GM18526 (cell line): ENCODE measurements around the gene C6orf163.

Experiments
- POLR2A ChIP-seq: IDR thresholded peaks from 3 replicates; pipeline ENCODE4 v1.6.1; 2011; ENCODE audit not compliant: insufficient read length; ENCODE audit errors: extremely low read depth

Gene C6orf163

DNA sequence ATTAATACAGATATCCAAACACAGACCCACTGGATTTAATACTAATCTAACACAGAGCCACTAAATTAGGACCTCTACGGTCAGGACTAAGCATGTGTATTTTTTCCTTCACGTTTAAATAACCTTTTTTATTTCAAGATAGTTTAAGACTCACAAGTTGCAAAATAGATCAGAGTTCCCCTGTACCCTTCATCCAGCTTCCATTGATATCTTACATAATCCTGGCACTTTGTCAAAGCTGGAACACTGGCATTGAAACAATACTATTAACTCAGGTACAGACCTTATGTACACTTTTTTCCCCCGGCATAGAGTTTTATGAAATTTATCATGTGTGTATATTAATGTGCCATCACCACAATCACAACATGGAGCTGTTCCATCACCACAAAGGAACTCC lies 2.1 kb downstream of the C6orf163 start:
- no peak for TF ChIP-seq POLR2A

DNA sequence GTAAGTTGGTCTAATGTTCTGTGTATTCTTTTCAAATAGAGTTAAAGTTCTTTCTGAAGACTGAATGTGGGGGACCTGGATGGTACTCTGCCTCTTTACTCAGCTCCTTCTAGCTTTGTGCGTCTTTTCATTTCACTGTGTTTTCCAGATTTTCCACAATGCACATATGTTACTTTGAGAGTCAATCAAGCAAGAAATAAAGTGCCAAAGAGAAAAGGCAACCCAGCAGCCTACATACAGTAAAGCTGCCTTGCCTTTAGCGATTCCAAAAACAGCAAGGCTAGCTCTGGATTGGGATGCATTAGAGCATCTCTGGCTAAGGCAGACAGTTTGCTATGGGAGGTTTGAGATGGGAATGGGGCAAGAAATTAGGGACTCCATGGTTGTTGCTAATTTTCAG lies 5.3 kb downstream of the C6orf163 start:
- no peak for TF ChIP-seq POLR2A

DNA sequence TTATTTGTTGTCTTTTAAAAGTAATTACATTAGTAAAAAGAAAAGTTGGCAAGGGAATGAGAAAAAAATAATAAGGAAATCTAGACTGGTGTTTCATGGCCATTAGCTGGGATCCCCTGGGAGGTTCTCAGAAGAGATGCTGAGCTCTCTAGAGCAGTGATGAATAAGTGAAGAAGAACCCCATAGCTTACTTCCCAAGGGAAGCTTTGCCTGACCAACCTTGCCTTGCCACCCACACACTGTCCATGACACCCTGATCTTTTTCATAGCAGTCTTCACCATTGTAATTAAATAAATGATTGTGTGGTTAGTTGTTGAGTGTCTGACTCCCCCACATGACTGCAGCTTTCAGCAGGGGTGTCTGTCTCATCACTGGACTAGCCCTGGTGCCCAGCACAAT lies 5.9 kb downstream of the C6orf163 start:
- no peak for TF ChIP-seq POLR2A

DNA sequence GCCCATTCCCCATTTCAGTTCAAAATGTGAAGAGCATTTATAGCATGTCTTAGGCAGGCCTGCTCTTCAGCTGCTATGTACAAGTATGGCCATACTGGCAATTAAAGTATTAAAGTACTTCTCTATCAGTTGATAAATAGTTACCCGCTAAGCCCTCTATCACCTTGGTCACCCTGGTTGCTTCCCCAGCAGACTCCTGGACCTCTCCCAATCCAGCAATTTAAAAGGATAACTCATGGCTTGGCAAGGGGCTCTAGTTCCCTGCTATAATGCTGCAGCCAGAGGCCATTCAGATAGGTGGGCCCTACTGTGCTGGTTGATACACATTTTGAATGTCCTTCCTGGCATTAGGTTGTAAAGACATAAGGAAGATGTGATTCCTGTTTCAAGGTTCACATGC lies 7.0 kb downstream of the C6orf163 start:
- TF ChIP-seq POLR2A: no peak

- no peak for TF ChIP-seq POLR2A
These were observed 11.6 kb downstream of the C6orf163 start for GRCh38 chr6:87356181-87356580.

- TF ChIP-seq POLR2A: no peak
These were observed 13.0 kb downstream of the C6orf163 start for GRCh38 chr6:87357479-87358196.

- TF ChIP-seq POLR2A: no peak
These were observed 20.1 kb downstream of the C6orf163 start for GRCh38 chr6:87364602-87365252.

DNA sequence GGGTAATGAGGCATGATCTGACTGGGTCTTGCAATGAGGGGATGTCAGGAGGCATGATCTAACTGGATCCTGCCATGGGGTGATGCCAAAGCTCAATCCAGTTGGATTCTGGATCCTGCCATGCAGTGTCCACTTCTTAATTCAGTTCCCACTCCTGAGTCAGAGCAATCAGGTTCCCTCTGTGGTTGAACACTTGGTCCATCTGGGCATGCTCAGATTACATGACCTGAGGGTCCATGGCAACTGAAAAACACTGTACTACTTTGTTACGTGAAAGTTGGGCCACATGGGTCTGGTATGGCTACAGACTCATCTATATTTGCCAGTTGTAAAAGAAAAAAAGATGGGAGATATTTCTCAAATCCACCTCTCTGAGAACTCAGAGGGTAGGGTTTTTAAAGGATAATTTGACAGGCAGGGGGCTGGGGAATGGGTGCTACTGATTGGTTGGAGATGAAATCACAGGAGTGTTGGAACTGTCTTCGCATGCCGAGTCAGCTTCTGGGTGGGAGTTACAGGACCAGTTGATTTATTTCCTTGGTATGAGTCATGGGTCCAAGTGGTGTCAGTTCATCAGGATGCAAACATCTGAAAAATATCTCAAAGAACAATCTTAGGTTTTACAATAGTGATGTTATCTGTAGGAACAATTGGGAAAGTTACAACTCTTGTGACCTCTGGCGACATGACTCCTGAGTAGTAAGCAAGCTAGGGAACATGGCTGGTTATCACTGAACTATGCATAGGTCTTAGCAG lies 21.6 kb downstream of the C6orf163 start:
- TF ChIP-seq POLR2A: no peak

- no peak for TF ChIP-seq POLR2A
These were observed 22.3 kb downstream of the C6orf163 start for GRCh38 chr6:87366899-87367298.

DNA sequence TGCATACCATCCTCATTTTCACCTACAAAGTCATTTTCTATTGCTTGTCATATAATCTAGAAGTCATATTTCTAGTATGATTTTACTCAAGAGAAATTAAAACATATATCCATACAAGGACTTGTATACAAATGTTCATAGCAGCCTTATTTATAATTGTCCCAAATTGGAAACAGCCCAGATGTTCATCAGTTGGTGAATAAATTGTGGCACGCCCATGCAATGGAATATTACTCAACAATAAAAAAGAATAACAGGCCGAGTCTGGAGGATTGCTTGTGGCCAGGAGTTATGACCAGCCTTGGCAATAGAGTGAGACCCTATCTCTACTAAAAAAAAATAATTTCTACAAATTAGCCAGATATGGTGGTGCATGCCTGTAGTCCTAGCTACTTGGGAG lies 28.8 kb downstream of the C6orf163 start:
- TF ChIP-seq POLR2A: no peak

DNA sequence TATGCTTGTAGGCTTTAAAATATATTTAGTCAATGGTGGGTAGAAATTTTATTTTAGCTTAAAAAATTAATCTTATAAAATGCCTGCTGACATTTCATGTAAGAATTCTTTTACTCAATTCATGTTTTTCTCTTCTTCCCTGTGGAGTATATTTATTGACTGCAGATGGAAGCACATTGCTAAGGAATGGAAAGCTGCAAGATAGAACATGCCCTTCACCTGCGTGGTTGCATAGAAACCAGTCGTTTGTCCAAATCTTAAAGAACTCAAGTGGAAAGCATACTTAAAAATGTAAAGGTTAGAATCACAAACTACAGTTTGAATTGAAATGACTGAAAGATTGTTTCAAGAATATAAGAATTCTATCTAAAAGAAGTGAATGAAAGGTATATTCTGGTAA lies 30.7 kb downstream of the C6orf163 start:
- no peak for TF ChIP-seq POLR2A

- no peak for TF ChIP-seq POLR2A
These were observed 32.0 kb downstream of the C6orf163 start for GRCh38 chr6:87376643-87377042.

GRCh38 chr6:87378947-87379346 lies 34.3 kb downstream of the C6orf163 start:
- no peak for TF ChIP-seq POLR2A

GRCh38 chr6:87382861-87383260 lies 38.2 kb downstream of the C6orf163 start:
- no peak for TF ChIP-seq POLR2A

DNA sequence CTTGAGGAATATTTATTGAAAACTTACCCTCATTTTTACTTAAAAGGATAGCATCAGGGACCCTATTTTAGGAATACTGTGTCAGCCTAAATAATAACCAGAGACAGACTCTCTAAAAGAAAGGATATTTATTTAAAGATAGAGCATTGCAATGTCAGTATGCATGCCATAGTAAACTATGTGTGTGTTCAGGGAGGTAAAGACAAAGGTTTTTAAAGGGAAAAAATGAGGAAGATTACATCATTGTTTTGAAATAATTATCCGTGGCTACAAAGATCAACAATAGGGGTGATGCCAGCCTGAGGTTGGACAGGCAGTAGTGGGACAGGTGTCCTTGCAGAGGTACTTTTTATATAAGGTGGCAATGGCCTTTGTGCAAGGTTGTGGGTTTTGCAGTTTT lies 39.4 kb downstream of the C6orf163 start:
- TF ChIP-seq POLR2A: no peak

DNA sequence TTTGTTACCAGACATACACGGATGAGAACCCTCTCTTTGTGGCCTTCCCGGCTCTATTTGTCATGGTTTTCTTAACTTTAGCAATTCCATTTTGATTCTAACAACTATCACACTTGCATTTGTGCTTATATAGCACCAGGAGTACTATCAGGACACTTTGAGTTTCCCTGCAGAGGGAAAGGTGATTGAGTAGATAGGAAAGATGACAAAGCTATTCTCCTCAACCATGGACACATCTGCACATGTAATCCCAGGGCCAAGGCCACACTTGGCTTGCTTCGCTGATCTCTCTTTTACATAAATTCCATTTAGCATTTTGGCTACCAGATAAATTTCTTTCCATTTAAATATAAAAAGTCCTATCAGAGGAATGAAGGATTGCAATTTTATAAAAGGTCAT lies 39.8 kb downstream of the C6orf163 start:
- no peak for TF ChIP-seq POLR2A
